HepG2 (cell line): ENCODE results near the gene SLC29A1. TPM values are rescaled to one million over a fixed set of nuclear protein-coding genes. Genes with fewer than 3 reads are reported as not detected.

Source experiments
- BHLHE40 ChIP-seq: IDR thresholded peaks from 2 replicates; pipeline ENCODE4 v1.6.1; 2011; ENCODE audit warnings: low read length, improper control_type of control experiment
- CHCHD3 ChIP-seq: sonication (generic); formaldehyde crosslinking; IDR thresholded peaks from 2 replicates; pipeline ENCODE4 v1.8.0; 2022; ENCODE audit warnings: mild to moderate bottlenecking, missing genetic modification reagents, moderate library complexity
- CREB3 ChIP-seq: sonication (generic); formaldehyde crosslinking; IDR thresholded peaks from 2 replicates; pipeline ENCODE4 v1.5.0; 2020; ENCODE audit warnings: missing genetic modification reagents
- ELF3 ChIP-seq: IDR thresholded peaks from 2 replicates; pipeline ENCODE4 v1.6.1; 2016; ENCODE audit warnings: missing genetic modification reagents, missing compliant biosample characterization
- KDM4B ChIP-seq: sonication (generic); formaldehyde crosslinking; IDR thresholded peaks from 2 replicates; pipeline ENCODE4 v1.4.0; 2020; ENCODE audit warnings: missing genetic modification reagents
- MXD1 ChIP-seq: sonication (generic); formaldehyde crosslinking; IDR thresholded peaks from 2 replicates; pipeline ENCODE4 v1.4.0; 2020; ENCODE audit warnings: mild to moderate bottlenecking, missing genetic modification reagents
- MYC ChIP-seq: sonication (generic); formaldehyde crosslinking; IDR thresholded peaks from 2 replicates; pipeline ENCODE4 v1.9.0; 2021; ENCODE audit warnings: missing genetic modification reagents, borderline replicate concordance
- NR3C1 ChIP-seq: sonication (generic); formaldehyde crosslinking; IDR thresholded peaks from 2 replicates; pipeline ENCODE4 v1.4.0; 2020; ENCODE audit warnings: missing genetic modification reagents
- POGZ ChIP-seq: sonication (generic); formaldehyde crosslinking; IDR thresholded peaks from 2 replicates; pipeline ENCODE4 v1.4.0; 2020; ENCODE audit warnings: mild to moderate bottlenecking, missing genetic modification reagents
- SMARCE1 ChIP-seq: fragments of 450-650 bp; IDR thresholded peaks from 2 replicates; pipeline ENCODE4 v1.6.1; 2017; ENCODE audit warnings: borderline replicate concordance
- ZBTB7B ChIP-seq: sonication (generic); formaldehyde crosslinking; IDR thresholded peaks from 2 replicates; pipeline ENCODE4 v1.4.0; 2020; ENCODE audit warnings: missing genetic modification reagents
- ZNF275 ChIP-seq: sonication (generic); formaldehyde crosslinking; IDR thresholded peaks from 2 replicates; pipeline ENCODE4 v1.8.0; 2022; ENCODE audit warnings: missing genetic modification reagents, mild to moderate bottlenecking, inconsistent platforms, borderline replicate concordance
- ZNF788 ChIP-seq: sonication (generic); formaldehyde crosslinking; IDR thresholded peaks from 2 replicates; pipeline ENCODE4 v1.5.0; 2020; ENCODE audit warnings: mild to moderate bottlenecking, missing genetic modification reagents, borderline replicate concordance
- ZSCAN30 ChIP-seq: sonication (generic); formaldehyde crosslinking; IDR thresholded peaks from 2 replicates; pipeline ENCODE4 v1.5.0; 2020; ENCODE audit warnings: mild to moderate bottlenecking, missing genetic modification reagents
- polyA plus RNA-seq, 8 experiments: library from polyadenylated mRNA; depleted of rRNA in 3 of 8; stranded (reverse) in 7 of 8; unstranded in 1 of 8; fragments of >200 nt; fragmentation: Illumina TruSeq in 4 of 8; extraction: Trizol in 4 of 8; gene quantifications; 2 replicates each; pipeline versions ENCODE4 v1.2.1 to v1.2.3, GENCODE V29; 2011 to 2016; ENCODE audit warnings: low read depth in 4 of 8, missing spikeins in 1 of 8, mixed read lengths in 1 of 8; ENCODE audit not compliant: insufficient read depth in 1 of 8
- total RNA-seq, 5 experiments: library from RNA; depleted of rRNA; stranded (reverse); fragments of >200 nt; fragmentation: Illumina TruSeq; extraction: Trizol; gene quantifications; 2 replicates each; pipeline ENCODE4 v1.2.3, GENCODE V29; 2016; ENCODE audit warnings: low read depth in 1 of 5
- TF ChIP-seq, protein P1 (sequence below): sonication (generic); formaldehyde crosslinking; IDR thresholded peaks from 2 replicates; pipeline ENCODE4 v1.4.0; 2020; ENCODE audit warnings: missing genetic modification reagents
- TF ChIP-seq, protein P2 (sequence below), 2 experiments: IDR thresholded peaks; 2 replicates each; pipeline ENCODE4 v1.6.1; 2011 to 2012; ENCODE audit warnings: low read length in 2 of 2, borderline replicate concordance in 1 of 2, low read depth in 1 of 2, mild to moderate bottlenecking in 1 of 2, moderate library complexity in 1 of 2
- TF ChIP-seq, protein P3 (sequence below): sonication (generic); formaldehyde crosslinking; IDR thresholded peaks from 2 replicates; pipeline ENCODE4 v1.4.0; 2020; ENCODE audit warnings: missing genetic modification reagents

SLC29A1 gene
- total and polyA plus RNA-seq, 2 of the 13 experiments (the other 11 are each of a cell fraction or from before 2014, with no cell fraction given) = 43.2 to 106 TPM

GRCh38 chr6:44234101-44235025 is 11.0 kb downstream of the SLC29A1 start (continued):
- TF ChIP-seq, protein P1, sequence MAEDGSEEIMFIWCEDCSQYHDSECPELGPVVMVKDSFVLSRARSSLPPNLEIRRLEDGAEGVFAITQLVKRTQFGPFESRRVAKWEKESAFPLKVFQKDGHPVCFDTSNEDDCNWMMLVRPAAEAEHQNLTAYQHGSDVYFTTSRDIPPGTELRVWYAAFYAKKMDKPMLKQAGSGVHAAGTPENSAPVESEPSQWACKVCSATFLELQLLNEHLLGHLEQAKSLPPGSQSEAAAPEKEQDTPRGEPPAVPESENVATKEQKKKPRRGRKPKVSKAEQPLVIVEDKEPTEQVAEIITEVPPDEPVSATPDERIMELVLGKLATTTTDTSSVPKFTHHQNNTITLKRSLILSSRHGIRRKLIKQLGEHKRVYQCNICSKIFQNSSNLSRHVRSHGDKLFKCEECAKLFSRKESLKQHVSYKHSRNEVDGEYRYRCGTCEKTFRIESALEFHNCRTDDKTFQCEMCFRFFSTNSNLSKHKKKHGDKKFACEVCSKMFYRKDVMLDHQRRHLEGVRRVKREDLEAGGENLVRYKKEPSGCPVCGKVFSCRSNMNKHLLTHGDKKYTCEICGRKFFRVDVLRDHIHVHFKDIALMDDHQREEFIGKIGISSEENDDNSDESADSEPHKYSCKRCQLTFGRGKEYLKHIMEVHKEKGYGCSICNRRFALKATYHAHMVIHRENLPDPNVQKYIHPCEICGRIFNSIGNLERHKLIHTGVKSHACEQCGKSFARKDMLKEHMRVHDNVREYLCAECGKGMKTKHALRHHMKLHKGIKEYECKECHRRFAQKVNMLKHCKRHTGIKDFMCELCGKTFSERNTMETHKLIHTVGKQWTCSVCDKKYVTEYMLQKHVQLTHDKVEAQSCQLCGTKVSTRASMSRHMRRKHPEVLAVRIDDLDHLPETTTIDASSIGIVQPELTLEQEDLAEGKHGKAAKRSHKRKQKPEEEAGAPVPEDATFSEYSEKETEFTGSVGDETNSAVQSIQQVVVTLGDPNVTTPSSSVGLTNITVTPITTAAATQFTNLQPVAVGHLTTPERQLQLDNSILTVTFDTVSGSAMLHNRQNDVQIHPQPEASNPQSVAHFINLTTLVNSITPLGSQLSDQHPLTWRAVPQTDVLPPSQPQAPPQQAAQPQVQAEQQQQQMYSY (CRISPR knock-in tag) = no peak
- TF ChIP-seq KDM4B (CRISPR knock-in tag) (no peak; the same call in 1 of the 2 replicates), MYC (CRISPR knock-in tag) (peak; percentile 44; the same call in 1 of the 2 replicates), SMARCE1 (no peak), ZNF275 (CRISPR knock-in tag) (no peak), ZBTB7B (CRISPR knock-in tag) (peak; percentile 87), POGZ (CRISPR knock-in tag) (no peak), ZNF788 (CRISPR knock-in tag) (peak; percentile 71; the same call in 1 of the 2 replicates), ELF3 (peak; percentile 45; the same call in 1 of the 2 replicates), CHCHD3 (no peak), MXD1 (CRISPR knock-in tag) (no peak), ZSCAN30 (CRISPR knock-in tag) (no peak), NR3C1 (CRISPR knock-in tag) (no peak), BHLHE40 (no peak), CREB3 (CRISPR knock-in tag) (no peak)
- TF ChIP-seq, protein P2, sequence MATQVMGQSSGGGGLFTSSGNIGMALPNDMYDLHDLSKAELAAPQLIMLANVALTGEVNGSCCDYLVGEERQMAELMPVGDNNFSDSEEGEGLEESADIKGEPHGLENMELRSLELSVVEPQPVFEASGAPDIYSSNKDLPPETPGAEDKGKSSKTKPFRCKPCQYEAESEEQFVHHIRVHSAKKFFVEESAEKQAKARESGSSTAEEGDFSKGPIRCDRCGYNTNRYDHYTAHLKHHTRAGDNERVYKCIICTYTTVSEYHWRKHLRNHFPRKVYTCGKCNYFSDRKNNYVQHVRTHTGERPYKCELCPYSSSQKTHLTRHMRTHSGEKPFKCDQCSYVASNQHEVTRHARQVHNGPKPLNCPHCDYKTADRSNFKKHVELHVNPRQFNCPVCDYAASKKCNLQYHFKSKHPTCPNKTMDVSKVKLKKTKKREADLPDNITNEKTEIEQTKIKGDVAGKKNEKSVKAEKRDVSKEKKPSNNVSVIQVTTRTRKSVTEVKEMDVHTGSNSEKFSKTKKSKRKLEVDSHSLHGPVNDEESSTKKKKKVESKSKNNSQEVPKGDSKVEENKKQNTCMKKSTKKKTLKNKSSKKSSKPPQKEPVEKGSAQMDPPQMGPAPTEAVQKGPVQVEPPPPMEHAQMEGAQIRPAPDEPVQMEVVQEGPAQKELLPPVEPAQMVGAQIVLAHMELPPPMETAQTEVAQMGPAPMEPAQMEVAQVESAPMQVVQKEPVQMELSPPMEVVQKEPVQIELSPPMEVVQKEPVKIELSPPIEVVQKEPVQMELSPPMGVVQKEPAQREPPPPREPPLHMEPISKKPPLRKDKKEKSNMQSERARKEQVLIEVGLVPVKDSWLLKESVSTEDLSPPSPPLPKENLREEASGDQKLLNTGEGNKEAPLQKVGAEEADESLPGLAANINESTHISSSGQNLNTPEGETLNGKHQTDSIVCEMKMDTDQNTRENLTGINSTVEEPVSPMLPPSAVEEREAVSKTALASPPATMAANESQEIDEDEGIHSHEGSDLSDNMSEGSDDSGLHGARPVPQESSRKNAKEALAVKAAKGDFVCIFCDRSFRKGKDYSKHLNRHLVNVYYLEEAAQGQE (IDR thresholded peaks at IDR 0.05; ENCODE audit: borderline replicate concordance in 1 of 2, low read depth in 1 of 2, low read length in 2 of 2) = no peak
- TF ChIP-seq, protein P3, sequence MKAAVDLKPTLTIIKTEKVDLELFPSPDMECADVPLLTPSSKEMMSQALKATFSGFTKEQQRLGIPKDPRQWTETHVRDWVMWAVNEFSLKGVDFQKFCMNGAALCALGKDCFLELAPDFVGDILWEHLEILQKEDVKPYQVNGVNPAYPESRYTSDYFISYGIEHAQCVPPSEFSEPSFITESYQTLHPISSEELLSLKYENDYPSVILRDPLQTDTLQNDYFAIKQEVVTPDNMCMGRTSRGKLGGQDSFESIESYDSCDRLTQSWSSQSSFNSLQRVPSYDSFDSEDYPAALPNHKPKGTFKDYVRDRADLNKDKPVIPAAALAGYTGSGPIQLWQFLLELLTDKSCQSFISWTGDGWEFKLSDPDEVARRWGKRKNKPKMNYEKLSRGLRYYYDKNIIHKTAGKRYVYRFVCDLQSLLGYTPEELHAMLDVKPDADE (CRISPR knock-in tag) = no peak
